HG03432 (cell line): ENCODE data around the gene THOC1.

Experiments used
- ATAC-seq: cut with Tn5 transposase; IDR thresholded peaks from one replicate; pipeline ENCODE4 v1.9.1; 2021; ENCODE audit warnings: mild to moderate bottlenecking, moderate library complexity; ENCODE audit not compliant: unreplicated experiment

Gene THOC1

DNA sequence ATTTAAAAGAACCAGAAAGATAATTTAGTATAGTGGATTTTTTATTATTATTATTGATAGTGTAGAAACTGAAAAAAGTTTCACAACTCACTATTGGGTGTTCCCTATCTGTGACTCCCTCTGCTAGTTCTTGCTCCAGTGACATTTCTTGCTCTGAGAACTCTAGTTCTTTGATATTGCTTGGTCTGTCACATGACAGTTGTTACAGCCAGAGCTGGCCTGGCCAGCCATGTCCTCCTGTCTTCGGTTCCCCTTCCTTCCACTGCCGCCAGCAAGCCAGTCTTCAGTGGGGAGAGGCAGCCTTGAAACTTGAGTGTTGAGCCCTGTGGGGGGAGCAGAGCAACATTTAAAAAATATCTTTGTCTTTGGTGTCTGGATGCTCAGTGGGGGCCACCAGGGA, 7.6 kb upstream of the THOC1 start:
- ATAC-seq: no peak

DNA sequence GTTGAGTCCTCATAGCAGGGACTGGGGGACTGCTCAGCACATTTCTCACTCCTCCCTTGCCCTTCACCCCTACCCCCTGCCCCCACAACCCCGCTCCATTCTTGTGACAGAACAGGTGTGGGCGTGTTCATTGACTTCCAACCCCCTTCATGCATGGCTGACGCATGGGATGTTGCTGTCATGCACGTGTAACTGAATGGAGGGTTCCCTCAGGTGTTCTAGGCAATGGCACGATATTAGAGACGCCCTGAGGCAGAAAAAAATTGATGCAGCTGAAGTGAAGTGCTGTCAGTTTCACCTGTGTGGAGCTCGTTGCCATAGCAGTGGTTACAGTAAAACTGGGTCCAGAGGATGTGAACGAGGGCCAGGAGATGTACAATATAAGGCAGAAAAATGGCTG, 6.5 kb upstream of the THOC1 start:
- ATAC-seq: no peak

DNA sequence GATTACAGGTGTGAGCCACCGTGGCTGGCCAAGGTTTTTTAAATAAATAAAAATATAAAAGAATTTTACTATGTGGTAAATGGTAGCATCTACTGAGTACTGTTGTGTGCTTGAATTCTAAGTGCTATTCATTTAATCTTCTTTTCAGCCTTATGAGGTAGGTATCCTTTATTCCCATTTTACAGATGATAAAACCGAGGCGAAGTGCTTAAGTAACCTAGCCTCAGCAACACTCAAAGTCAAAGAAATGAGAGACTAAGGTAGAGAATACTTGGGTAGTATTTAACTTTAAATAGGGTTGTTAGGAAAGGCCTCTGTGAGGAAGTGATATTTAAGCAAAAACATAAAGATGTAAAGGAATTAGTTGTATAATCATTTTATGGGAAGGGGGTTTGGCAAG, 5.7 kb upstream of the THOC1 start:
- ATAC-seq: no peak

DNA sequence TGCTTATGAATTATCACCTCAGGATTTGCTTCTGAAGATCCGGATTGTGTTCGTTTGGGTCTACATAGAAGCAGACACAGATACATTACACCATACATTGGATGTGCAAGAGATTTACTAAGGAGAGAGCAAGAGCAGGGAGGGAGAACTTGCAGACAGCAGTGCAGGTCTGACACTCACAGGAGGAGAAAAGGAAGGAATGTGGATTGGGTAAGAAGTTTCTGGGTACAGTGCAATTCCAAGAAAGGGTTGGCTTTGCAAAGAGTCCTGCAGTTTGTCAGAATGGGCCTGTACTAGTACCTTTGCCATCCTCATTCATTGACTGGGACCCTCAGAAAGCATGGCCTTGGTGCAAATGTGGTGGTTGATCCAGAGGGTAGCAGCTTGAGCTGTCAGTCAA, 4.8 kb upstream of the THOC1 start:
- ATAC-seq: no peak

DNA sequence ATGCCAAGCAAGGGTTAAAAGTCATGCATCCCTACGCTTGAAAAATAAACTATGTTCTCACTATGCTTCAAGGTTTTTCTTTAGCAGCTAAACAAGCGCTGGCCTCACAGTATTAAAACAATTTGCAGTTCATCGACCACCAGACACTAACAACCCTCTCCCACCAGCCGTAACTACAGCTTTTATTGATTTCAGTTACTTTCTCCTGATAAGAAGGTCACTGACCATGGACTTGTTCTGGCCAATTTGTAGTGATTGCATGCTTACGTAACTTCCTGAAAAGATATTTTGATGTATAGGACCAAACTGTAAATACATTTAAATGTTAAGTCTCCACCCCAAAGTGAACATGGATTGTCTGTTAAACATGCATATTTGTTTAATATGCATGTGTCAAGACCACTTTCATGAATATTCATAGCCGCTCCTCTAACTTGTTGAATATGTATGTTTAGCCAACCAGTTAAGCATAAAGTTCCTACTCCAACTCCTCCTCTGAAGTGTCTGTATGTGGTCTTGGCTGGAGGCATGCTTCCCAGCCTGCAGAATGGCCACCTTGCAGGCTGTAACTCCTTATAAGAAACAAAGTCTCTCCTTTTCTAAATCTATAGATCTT, 1.7 kb upstream of the THOC1 start:
- ATAC-seq: no peak

DNA sequence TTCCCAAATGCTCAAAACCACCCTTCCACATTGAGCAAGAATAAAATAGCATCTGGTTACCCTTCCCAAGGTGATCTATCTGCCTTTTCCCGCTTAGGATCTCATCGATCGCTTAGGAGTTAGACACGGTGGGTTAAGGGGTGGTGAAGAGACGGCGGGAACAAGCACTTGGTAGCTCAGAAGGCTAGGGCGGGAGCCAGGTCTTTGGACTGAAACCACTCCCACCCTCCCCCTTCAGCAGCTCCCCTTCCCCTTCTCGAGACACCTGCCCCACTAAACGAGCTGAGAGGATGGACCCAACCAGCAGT, 513 bp downstream of the THOC1 start:
- ATAC-seq: no peak

DNA sequence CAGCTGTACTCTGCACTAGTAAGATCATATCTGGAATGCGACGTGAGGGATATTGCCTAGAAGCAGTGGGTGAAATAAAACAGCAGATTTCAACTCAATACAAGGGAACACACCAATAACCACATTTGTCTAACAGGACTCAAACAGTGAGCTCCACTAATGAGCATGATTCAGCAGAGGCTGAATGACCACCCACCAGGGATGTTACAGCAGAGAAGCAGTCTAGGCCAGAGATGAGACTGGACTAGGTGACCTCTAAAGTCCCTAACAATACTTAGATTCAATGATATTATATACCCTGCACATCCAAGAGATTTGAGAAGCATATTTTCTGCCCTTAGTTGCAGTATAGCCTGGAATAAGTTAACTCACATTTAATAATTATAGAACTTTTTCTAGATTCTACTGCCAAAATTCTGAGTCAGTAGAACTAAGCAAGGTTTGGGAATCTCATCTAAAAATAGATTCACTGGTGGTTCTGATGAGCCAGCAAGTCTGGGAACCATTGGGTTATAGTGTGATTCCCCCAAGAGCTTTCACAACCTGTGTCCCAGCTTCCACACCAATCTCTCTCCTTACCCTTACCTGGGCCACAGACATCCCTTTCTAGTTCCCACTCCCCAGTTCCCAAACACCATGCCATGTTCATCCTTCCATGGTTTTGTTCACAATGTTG, 6.3 kb downstream of the THOC1 start:
- no peak for ATAC-seq

DNA sequence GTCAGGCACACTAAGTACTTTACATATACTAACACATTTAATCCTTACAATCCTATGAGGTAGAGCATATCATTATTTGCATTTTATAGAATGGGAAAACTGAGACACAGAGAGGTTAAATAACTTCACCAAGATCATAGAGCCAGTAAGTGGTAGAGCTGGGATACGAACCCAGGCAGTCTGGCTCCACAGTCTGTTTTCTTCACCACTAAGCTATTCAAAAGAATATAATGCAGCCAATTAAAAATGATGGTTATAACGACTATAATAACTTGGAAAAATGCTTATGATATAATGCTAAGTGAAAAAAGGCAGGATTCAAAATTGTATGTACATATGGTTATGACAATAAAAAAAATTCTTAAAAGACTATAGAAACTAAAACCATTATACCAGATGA, 7.3 kb downstream of the THOC1 start:
- ATAC-seq: no peak

DNA sequence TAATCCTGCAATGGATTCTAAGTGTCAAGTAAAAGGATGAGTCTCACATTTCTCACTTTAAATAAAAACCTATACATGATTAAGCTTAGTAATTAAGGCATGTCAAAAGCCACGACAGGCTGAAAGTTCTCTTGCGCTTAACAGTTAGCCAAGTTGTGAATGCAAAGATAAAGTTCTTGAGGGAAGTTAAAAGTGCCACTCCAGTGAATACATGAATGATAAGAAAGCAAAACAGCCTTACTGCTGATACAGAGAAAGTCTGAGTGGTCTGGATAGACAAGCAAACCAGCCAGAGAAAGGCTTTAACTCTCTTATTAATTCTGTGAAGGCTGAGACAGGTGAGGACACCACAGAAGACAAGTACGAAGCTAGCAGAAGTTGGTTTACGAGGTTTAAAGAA, 12.7 kb downstream of the THOC1 start:
- ATAC-seq: no peak

DNA sequence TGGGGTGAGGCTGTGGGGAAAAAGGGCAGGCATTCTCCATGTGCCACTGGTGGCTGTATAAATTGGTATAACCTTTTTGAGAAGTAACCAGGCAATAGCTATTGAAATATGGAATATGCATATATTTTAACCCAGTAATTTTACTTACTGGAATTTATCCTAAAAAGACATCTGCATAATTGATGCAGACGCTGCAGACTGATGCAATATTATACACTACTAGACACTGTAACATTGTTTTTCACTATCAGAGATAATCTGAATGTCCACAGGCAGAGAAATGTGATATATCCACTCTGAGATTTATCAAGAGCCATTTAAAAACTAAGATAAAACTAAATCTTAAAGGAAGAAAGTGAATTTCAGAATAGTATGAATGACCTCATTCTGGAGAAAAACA, 14.7 kb downstream of the THOC1 start:
- no peak for ATAC-seq

DNA sequence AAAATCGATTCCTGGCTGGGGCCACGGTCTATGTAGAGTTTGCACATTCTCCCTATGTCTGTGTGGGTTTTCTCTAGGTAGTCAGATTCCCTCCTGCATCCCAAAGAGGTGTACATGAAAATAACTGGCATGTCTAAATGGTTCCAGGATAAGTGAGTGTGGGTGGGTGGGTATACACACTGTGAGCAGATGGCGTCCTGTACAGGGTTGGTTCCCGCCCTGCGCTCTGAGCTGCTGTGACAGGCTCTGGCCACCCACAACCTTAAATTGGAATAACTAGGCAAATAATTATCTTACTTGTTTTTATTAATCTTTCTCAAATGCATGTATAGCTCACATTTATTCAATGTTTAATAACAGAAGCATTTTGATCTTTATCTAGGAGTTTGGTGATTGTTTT, 16.3 kb downstream of the THOC1 start:
- no peak for ATAC-seq

DNA sequence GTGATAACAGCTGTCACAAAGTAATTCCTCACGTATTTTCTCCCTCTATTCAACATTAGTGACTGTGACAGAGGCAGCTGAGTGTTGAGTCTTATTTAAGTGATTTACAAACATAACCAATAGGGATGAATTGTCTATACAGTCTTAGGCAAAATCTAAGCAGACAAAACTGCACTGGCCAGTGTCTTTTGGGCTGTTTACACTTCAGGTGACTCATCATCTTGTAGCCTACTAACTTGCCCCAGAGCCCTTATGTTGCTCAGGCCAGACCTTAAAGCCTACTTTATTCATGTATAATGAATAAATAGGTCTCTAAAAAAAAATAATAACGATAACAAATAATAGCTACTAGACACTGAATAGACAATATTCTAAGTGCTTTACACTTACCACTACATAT, 17.2 kb downstream of the THOC1 start:
- ATAC-seq: no peak

DNA sequence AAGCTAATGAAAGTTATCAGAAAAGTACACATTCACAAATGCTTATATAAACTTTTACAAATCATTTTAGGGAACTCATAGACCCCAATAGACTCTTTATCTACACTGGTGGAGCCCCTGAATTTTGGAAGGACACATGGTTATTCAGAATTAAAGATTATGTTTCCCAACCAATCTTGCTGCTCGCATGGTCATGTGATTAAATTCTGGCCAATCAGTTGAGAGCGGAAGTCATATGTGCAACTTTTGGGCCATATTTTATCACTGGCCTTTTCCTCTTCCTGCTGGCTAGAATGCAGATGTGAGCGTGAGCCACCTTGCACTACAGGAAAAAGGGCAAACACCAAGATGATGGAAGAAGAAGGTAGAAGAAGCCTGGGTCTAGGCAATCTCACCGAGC, 19.8 kb downstream of the THOC1 start:
- no peak for ATAC-seq

DNA sequence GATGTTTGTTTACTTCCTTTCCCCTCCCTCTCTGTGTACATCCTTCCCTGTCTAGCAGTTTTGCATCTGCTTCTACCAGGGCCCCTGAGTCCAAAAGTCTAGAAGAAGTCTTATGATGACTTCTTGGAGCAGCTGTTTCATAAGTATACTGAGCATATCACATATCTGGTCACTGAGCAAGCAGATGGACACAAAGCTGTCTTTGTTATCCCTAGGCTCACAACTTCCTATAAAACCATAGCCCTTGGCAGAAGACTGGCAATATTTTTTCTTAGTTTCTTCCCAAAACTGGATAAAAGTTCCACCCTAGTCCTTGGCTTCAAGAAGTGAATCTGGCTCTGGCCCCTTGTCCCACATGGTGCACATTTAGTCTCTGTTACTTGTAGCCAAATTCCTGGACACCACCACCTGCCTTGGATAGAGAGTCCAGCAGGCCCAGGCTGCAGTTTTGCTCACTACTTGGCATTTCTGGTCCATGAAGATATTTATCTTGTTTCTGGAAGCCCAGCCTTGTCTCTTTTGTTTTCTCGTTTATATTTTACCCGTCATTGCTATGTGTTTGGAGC, 22.5 kb downstream of the THOC1 start:
- no peak for ATAC-seq

DNA sequence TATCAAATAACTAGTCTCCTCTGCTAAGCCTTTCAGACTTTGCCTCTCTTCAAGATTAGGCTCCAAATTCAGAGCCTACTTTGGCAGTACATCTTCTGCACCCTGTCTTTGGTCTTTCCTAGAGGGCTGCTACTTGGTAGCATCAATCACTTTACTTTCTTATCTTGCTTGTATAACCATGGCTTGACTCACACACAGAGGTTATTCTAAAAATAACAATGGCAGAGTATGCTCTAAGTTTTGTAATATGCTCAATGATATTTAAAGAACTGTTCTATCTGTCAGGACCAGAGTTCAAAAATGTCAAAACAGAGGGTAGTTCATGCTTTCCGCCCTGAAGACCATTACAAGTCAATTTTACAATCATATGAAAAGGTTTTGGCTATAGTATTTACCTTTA, 27.7 kb downstream of the THOC1 start:
- ATAC-seq: no peak

DNA sequence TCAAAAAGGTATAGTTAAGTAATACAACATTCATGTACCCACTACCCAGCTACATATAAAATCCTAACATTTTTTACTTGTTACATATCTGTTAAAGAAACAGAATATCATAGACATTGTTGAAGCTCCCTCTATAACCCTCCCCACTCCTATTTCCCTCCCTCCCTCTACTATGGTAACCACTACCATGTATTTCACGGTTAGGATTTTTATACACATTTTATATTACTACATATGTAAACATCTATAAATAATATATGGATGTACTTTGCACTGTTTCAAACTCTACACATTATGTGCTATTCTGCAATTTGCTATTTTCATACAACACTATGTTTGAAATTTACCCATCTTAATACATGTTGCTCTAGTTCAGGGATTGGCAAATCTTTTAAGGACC, 36.3 kb downstream of the THOC1 start:
- ATAC-seq: no peak

DNA sequence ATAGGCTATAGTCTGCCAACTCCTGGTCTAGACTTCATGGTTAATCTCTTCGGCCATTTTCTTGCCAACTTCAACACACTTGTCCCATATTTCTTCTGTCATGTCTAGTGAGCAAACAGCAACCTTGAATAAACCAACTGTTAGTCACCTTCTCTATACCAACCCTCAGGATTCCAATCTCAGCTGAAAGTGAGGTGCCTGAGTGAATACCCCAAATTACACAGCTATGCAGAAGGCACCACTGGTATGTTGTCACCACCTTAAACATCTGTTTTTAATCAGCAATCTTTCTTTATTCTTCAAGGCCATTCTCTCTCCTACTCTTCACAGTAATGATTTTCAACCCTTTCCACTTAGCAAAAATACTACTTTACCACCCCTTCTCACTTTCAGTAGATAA, 39.3 kb downstream of the THOC1 start:
- no peak for ATAC-seq

DNA sequence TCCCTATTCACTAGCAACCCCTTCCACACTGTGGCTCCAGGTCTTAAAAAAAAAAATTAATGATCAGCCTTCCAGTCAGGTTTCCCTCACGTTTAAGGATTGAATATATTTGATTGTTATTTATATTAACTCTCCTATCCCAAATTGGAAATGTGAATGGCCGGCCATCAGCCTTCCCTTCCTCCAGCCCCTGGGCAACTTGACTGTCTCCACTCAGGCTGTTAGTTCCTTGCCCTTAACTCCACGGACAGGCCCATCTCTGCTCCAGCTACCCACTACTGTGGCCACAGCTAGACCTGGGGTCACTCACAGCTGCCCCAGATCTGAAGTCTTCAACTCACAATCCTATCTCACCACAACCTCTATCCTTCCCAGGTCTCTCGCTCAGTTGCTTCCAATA, 39.9 kb downstream of the THOC1 start:
- ATAC-seq: no peak

DNA sequence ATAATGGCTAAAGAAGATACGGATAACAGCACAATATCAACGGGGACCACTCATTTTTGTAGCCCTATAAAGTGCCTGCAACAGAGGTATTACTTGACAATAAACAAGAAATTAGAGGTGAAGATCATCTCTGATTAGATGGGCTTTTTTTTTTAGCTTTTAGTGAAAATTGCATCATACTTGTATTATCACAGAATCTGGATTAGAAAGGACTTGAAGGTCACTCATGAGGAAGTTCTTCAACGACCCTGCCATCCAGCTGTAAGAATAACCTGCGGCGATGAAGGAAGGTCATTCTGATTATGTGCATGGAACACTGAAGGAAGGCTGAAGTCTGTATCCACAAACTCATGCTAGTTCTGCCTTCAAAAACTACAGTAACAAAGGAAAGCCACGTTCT, 40.5 kb downstream of the THOC1 start:
- ATAC-seq: no peak

DNA sequence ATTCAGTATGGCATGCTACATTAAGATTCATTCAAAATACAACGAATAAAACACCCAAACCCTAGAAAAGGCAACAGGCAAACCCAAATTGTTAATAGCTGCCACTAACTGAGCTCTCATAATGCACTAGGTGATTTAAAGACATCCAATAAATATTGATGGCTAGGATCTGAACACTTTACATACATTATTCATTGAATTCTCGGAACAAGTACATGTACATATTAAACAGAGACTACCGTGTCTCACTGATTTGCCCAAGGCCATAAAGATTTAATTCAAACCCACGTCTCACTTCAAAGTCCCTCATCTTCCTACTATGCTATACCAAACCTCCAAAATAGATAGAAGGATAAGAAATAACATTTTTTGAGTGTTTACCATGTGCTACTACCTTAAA, 42.1 kb downstream of the THOC1 start:
- no peak for ATAC-seq

DNA sequence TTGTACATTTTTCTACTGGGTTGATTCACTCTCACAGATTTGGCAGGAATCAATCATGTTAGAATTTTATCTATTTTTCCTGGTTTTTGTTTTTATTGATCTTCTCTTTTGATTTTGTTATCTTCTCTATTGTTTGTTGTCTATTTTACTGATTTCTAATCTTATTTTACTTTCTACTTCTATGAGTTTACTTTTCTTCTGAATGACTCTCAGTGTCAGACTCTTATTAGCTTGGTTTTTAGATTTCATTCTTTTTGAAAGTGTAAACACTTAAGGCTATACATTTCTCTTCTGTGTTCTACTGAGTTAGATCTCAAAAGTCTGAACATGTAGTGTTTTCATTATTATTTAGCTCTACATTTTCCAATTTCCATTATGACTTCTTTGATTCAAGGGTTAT, 47.1 kb downstream of the THOC1 start:
- no peak for ATAC-seq

DNA sequence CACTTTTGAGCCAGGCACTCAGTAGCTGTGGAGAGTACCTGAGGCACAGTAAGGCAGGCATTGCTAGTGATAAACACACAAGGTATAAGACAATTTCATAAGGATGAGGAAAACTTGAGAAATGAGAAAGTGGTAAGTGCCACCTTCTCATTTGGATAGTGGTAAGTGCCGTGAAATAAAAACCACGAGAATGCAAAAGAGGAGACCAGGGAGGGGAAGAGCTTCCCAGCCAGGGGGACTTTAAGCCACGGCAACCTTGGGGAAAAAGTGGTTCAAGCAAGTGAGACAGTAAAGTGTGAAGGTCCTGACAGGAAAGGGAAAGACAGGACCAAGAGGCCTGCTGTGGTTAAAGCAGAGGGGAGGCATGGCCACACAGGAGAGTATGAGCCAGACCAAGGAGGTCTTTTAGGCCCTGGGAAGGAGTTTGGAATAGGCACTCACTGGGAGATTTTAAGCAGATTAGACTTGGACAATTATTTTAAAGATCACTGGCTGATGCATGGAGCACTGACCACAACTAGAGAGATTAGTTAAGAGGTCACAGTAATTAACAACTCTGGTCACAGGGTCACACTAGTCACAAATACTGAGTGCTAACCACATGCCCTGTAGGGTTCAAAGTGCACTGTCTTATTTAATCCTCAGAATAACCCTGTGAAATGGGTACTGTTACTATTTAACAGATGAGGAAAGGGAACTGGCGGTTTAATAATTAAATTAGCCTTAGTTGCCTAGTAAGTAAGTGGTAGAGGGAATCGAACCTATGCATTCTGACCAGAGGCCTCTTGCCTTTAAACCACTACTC, 50.1 kb downstream of the THOC1 start:
- no peak for ATAC-seq
